Activated CD4-positive, alpha-beta T cell treated with anti-CD3 and anti-CD28 coated beads, Interleukin-2, amount 50 U/mL, for 1 hour (primary cell): ENCODE measurements around the gene ZNF865.
"Not testable (repeated sequence)": the region's sequence is repeated elsewhere in the genome, so short reads cannot be mapped to it uniquely, and the experiment has no call there.

Source experiments
- DNase-seq: peaks from one replicate; pipeline ENCODE4 v3.0.0-alpha.2; 2020

Gene ZNF865

DNA sequence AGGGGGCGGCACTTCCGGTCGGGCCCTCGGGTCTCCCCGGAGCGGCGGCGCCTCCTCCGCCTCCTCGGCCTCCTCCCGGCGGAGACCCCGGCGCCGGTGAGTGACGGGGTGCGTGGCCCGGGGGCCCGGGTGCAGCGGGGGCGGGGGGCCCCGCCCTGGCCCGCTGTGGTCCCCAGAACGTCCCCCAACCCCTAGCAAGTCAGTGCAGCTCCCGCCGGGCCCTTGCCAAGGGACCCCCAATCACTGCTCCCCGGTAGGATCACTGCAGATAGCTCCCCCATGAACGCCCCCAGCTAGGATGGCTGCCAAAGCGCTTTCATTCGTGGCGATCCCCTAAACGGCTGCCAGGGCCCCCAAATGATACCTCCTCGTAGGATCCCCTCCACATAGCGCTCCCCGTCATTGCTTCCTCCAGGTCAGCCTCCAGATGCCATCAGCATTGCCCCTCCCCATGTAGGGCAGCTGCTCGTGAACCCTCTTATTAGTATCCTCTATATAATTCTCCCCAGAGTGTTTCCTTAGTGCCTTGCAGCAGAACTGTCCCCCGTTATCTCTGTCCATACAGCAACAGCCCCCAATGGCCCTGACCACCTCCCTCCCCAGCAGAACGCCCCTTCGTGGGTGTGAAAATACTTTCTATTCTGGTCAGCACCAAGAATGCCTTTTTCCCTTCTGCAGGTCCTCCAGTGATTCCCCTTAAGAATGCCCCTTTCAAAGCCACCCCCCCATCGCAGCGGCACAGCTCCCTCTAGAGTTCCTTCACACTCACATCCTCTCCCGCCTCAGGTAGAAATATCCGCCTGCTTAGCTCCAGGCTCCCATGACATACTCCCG is at the start of gene ZNF865:
Gene ZNF865 (plus strand): TSS at position 11 of the 834 bp plus-strand sequence. CDS start 7,972 bp downstream, outside the sequence.
- peak; percentile 65 for DNase-seq

GRCh38 chr19:55559684-55560083 is 45.8 kb upstream of the ZNF865 start:
- no peak for DNase-seq

DNA sequence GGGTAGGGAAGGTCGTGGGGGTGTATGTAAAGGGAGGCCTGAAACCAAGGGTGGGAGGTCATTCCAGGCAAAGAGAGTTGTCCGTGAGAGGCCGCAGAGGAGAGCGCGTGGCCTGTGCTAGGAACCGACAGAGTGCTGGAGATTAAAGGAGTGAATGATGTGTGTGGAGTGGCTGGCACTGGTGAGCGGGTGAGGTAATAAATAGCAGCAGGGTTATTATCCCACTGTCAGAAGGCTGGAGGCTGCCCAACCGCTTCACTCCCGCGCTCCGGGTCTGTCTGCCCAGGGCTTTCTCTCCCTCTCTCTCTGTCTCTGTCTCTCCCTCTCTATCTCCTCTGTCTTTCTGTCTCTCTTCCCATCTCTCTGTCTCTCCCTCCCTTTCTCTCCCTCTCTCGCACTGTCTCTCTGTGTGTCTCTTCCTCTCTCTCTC is 42.2 kb upstream of the ZNF865 start:
- DNase-seq, result no peak

DNA sequence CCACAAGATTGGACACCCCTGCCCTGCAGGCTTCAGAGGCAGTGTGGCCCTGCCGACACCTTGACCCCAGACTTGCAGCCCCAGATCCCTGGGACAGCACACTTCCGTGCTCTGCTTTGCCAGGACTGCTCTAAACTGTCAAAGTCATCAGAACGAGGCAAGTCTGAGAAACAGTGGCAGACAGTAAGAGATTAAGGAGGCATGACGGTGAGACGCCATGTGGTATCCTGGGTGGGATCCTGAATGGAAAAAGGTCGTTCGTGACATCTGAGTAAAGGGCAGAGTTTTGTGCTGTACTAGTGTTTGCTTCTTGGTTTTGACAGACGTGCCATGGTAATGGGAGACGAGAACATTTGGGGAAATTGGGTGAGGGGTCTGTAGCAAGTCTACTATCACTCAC is 38.6 kb upstream of the ZNF865 start:
- DNase-seq, result no peak

DNA sequence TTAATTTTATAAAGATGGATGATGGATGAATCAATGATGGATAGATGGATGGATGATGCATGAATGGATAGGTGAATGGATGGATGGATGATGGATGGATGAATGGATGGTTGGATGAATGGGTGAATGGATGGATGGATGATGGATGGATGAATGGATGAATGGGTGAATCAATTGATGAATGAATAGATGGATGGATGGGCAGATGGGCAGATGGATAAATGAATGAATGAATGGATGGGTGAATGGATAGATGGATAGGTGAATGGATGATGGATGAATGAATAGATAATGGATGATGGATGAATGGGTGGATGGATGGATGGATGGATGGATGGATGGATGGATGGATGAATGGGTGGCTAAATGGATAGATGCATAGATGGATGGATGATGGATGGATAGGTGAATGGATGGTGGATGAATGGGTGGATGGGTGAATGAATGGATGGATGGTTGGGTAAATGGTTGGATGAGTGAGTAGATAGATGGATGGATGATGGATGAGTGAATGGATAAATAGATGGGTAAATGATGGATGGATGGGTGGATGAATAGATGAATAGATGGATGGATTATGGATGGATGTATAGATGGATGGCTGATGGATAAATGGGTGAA is 37.6 kb upstream of the ZNF865 start:
- DNase-seq, result no peak

GRCh38 chr19:55569477-55569876 is 36.0 kb upstream of the ZNF865 start:
- not testable (repeated sequence) for DNase-seq

GRCh38 chr19:55573929-55574328 is 31.5 kb upstream of the ZNF865 start:
- DNase-seq, result not testable (repeated sequence)

GRCh38 chr19:55576746-55577145 is 28.7 kb upstream of the ZNF865 start:
- DNase-seq, result no peak

DNA sequence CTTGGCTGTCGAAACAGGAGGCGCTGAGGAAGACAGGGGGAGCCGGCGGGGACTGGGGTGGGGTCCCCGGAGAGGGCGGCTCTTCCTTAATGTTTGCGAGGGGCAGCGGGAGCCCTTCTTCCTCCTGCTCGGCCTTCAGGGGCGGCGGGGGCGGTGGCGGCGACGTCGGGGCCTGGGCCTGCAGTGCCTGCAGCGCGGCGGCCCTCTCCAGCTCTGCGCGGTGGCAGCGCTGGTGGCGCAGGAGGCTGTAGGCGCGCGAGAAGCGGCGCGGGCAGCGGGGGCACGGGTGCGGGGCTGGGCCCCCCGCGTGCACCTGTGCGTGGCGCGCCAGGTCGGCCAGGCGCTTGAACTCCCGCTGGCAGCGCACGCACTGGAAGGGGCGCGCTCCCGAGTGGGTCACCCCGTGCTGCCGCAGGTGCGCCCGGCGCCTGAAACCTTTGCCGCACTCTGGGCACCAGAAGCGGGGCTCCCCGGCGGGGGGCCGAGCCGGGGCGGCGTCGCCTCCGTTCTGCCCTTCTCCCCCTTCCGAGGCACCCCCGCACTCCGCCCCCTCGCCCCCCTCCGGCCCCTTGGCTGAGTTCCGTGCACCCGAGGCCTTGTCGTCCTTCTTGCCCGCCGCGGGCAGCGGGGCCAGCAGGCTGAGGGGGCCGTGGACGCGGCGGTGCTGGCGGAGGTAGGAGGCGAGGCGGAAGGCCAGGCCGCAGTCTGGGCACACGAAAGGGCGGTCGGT is 27.3 kb upstream of the ZNF865 start:
- no peak for DNase-seq

- DNase-seq, result no peak
Measured at GRCh38 chr19:55578761-55579747, 26.4 kb upstream of the ZNF865 start.

- no peak for DNase-seq
Measured at GRCh38 chr19:55579766-55580621, 25.5 kb upstream of the ZNF865 start.

- DNase-seq, result peak; percentile 69
Measured at GRCh38 chr19:55580628-55581144, 24.8 kb upstream of the ZNF865 start, which contains the start of gene ZNF579. Gene ZNF579 (minus strand): TSS chr19:55580848. CDS start chr19:55579639, 1,209 bp downstream.

DNA sequence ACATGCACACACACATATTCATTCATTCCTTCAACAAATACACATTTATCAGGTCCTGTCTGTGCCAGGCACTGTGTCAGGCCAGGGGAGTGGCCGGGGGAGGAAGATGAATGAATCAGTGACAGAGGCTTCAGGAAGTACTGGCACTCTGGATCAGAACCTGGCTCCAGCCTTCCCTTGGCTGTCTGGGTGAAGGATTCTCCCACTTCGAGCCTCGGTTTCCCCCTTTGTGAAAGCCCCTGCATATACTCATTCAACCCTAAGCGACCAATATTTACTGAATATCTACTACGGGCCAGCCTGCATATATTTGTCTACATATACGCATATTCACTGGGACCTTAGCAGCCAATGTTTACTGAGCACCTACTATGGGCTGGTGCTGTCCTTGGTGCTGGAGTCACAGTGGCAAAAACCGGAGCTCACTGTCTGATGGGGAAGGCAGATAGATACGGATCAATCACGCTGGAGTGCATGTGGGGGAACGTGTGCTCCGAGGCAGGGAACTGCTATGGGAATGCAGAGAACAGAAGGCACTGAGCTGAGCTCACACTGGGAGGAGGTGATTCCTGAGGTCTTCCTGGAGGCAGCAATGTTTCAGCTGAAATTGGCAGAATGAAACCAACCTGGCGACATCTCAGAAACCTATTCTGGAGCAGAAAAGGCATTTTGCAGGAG is 24.2 kb upstream of the ZNF865 start:
- DNase-seq, result no peak

DNA sequence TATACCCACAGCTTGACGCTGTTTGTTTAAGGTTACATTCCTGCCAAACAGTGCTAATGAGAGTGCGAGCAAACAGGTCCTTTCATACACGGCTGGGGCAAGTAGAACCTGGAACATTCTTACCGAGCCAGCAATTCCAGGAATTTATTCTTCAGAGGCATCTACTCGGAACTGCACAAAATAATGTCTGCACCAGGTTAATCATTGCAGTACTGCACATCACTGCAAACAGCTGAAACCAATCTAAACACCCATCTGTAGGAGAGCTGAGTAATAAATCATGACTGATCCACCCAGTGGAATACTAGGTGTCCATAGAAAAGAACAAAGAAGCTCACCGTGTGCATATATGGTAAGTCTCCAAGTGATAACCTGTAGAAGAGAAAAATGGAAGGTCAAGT is 23.6 kb upstream of the ZNF865 start:
- no peak for DNase-seq

DNA sequence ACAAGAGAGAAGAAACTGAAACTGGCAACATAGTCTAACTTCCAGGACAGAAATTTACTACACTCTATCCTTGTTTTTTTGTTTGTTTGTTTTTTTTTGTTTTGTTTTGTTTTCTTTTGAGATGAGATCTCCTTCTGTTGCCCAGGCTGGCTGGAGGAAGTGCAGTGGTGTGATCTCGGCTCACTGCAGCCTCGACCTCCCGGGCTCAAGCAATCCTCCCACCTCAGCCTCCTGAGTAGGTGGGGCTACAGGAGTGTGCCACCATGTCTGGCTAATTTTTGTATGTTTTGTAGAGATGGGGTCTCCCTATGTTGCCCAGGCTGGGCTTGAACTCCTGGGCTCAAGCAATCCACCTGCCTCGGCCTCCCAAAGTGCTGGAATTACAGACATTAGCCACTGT is 23.2 kb upstream of the ZNF865 start:
- DNase-seq, result not testable (repeated sequence)

- not testable (repeated sequence) for DNase-seq
Measured at GRCh38 chr19:55583897-55584296, 21.6 kb upstream of the ZNF865 start.

DNA sequence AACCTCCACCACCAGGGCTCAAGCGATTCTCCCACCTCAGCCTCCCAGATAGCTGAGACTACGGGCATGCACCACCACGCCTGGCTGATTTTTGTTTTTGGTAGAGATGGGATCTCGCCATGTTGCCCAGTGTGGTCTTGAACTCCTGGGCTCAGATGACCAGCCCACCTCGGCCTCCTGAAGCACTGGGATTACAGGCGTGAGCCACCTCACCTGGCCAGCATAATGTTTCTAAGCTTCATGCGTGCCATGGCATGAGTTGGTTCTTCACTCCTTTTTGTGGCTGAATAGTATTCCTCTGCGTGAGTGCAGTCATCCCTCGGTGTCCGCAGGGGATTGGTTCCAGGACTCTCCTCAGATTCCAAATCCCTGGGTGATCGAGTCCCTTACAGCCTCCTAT is 20.6 kb upstream of the ZNF865 start:
- DNase-seq, result no peak

DNA sequence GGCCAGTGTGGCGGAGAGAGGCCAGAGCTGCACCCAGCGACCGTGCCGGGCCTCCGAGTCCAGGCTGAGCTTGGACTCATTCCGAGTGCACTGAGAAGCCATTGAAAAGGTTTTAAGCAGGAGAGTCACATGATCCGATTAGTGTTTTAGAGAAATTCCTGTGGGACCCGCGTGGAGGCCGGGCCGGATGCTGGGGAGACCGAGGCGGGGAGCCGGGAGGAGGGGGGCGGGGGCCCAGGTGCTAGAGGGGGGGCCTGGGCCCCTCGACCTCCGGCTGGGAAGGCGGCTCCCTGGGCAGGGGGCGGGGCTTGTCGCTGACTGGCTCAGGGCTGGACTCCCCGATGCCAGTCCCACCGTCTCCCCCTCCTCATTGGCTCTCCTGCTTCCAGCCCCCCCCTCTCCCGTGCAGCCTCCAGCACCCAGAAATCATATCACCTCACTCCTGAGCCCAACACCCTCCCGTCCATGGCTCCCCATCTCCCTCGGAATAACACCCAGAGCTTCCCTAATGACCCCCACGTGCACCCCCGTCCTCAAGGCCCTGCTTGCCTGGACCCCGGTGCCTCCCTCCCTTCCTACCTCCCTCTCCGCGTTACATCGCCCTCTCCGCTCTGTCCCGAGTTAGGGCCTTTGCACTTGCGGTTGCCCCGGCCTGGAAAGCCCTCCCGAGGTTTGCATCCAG is 19.6 kb upstream of the ZNF865 start:
- peak; percentile 29 for DNase-seq

- peak; percentile 94 for DNase-seq
Measured at GRCh38 chr19:55586976-55587668, 18.3 kb upstream of the ZNF865 start.
